Activated CD8-positive, alpha-beta memory T cell treated with anti-CD3 and anti-CD28 coated beads, Interleukin-2, amount 50 U/mL, for 48 hours (primary cell): ENCODE measurements around the gene ITIH5.

Source experiments
- DNase-seq: peaks from one replicate; pipeline ENCODE4 v3.0.0-alpha.2; 2020

The ITIH5 gene

GRCh38 chr10:7512487-7512886 is 154.3 kb downstream of the ITIH5 start:
- no peak for DNase-seq

GRCh38 chr10:7511612-7512011 is 155.2 kb downstream of the ITIH5 start:
- no peak for DNase-seq
